C4-2B (cell line): ENCODE measurements around the gene MBD3L4.
"Not testable (repeated sequence)": the region's sequence is repeated elsewhere in the genome, so short reads cannot be mapped to it uniquely, and the experiment has no call there.

Experiments
- ZFX ChIP-seq: fragments of 450-650 bp; IDR thresholded peaks from 2 replicates; pipeline ENCODE4 v1.6.1; 2017
- TF ChIP-seq, protein P1 (sequence below): fragments of 450-650 bp; conservative IDR thresholded peaks from 2 replicates; pipeline ENCODE4 v1.5.1; 2017; ENCODE audit warnings: mild to moderate bottlenecking

DNA sequence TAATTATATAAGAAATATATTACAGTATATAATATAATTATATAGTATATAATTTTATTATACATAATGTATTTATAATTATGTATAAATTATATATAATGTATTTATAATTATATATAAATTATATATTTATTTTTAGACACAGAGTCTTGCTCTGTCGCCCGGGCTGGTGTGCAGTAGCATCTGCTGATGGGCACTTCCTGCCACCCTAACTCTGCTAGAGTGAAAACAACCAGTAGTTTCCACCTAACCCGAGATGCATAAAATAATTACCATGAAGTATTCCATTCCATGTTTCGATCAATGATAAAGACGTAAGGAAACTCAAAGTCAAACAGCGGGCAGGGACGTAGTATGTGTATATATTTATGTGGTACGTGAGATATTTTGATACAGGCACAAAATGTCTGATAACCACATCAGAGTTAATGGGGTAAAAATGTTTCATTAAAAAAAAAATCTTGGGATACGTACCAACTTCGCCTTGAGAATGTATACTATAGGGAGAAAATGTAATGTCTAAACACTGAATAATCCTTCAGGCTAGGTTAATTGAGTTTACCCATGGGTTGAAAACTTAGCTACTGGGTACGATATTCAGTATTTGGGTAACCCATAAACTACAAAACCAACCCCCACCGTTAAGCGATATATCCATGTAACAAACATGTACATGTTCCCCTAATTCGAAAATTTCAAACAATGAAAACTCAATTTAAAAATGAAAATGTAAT lies 14.8 kb upstream of the MBD3L4 start:
- TF ChIP-seq, protein P1, sequence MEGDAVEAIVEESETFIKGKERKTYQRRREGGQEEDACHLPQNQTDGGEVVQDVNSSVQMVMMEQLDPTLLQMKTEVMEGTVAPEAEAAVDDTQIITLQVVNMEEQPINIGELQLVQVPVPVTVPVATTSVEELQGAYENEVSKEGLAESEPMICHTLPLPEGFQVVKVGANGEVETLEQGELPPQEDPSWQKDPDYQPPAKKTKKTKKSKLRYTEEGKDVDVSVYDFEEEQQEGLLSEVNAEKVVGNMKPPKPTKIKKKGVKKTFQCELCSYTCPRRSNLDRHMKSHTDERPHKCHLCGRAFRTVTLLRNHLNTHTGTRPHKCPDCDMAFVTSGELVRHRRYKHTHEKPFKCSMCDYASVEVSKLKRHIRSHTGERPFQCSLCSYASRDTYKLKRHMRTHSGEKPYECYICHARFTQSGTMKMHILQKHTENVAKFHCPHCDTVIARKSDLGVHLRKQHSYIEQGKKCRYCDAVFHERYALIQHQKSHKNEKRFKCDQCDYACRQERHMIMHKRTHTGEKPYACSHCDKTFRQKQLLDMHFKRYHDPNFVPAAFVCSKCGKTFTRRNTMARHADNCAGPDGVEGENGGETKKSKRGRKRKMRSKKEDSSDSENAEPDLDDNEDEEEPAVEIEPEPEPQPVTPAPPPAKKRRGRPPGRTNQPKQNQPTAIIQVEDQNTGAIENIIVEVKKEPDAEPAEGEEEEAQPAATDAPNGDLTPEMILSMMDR = not testable (repeated sequence)
- not testable (repeated sequence) for TF ChIP-seq ZFX
